Measurements from ENCODE around the gene SETBP1. TPM values are rescaled to one million over a fixed set of nuclear protein-coding genes. Genes with fewer than 3 reads are reported as not detected.

SETBP1 gene
- total RNA-seq, 1 experiment from 2014 or later = 9.6 TPM

DNA sequence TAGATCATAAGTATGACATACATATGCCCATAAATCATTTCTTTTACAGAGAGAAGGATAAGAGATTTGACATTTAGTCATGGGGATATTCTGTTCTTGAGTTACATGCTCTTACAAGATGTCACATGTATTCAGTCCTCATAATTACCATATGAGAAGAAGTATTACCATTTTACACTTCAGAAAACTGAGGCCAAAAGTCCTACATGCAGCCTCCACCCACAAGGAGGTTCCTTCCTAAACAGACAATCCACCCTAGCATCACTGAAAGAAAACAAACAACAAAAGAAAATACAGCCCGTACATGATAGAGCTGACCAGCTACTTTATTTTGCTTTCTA lies 335.1 kb downstream of the SETBP1 start:
- CTCF ChIA-PET = interaction anchor here (1.0 kb wide), 1 partner anchor 197 kb away, joined by 3 read pairs; no protein-coding TSS in a partner anchor

DNA sequence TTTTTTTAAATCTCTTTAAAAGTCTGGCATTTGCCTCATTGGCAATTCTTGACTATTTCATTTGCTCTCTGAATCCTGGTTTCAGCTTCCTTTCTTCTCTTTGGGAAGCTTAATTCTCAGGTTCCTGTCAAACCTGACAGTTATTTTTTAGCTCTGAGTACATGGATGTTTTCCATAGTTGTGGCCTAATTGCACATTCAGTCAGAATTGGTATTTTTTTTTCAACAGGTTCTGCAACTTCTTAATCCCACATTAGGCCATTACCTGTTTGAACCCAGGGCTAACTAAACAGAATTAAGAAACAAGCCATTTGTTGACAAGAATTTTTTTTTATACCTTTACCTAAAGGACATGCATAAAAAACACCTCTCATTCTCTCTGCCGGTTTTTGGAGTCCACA lies 338.8 kb downstream of the SETBP1 start:
- Mint-ChIP-seq H3K4me1 (peaks cover 24% of the 10 kb centered on the region), H3K27ac (no peak overlapping the region), H3K27me3 (ENCODE audit: low read depth) (peaks cover 9% of the 10 kb centered on the region), H3K9me3 (no peaks in the 10 kb centered on the region), H3K4me3 (no peak overlapping the region), H3K36me3 (no peaks in the 10 kb centered on the region)
- ChIA-PET CTCF (no interaction called here), POLR2A (no interaction called here)
- ATAC-seq (no peak), DNase-seq (ENCODE audit: low spot score) (no peak)
- TF ChIP-seq, protein P1, sequence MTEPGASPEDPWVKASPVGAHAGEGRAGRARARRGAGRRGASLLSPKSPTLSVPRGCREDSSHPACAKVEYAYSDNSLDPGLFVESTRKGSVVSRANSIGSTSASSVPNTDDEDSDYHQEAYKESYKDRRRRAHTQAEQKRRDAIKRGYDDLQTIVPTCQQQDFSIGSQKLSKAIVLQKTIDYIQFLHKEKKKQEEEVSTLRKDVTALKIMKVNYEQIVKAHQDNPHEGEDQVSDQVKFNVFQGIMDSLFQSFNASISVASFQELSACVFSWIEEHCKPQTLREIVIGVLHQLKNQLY (CRISPR knock-in tag; IDR thresholded peaks at IDR 0.05) = no peak
- TF ChIP-seq, protein P2, sequence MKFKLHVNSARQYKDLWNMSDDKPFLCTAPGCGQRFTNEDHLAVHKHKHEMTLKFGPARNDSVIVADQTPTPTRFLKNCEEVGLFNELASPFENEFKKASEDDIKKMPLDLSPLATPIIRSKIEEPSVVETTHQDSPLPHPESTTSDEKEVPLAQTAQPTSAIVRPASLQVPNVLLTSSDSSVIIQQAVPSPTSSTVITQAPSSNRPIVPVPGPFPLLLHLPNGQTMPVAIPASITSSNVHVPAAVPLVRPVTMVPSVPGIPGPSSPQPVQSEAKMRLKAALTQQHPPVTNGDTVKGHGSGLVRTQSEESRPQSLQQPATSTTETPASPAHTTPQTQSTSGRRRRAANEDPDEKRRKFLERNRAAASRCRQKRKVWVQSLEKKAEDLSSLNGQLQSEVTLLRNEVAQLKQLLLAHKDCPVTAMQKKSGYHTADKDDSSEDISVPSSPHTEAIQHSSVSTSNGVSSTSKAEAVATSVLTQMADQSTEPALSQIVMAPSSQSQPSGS (CRISPR knock-in tag; IDR thresholded peaks at IDR 0.05; ENCODE audit: borderline replicate concordance, low read depth) = no peak
- TF ChIP-seq GABPB1 (CRISPR knock-in tag; IDR thresholded peaks at IDR 0.05) = no peak
- TF ChIP-seq, protein P3, sequence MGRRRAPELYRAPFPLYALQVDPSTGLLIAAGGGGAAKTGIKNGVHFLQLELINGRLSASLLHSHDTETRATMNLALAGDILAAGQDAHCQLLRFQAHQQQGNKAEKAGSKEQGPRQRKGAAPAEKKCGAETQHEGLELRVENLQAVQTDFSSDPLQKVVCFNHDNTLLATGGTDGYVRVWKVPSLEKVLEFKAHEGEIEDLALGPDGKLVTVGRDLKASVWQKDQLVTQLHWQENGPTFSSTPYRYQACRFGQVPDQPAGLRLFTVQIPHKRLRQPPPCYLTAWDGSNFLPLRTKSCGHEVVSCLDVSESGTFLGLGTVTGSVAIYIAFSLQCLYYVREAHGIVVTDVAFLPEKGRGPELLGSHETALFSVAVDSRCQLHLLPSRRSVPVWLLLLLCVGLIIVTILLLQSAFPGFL (CRISPR knock-in tag; IDR thresholded peaks at IDR 0.05; ENCODE audit: borderline replicate concordance) = no peak
- TF ChIP-seq, protein P4, sequence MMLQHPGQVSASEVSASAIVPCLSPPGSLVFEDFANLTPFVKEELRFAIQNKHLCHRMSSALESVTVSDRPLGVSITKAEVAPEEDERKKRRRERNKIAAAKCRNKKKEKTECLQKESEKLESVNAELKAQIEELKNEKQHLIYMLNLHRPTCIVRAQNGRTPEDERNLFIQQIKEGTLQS (CRISPR knock-in tag; conservative IDR thresholded peaks at IDR 0.05) = no peak
- TF ChIP-seq SOX15 (CRISPR knock-in tag; IDR thresholded peaks at IDR 0.05) = no peak
- no peak for TF ChIP-seq ZNF263 (CRISPR knock-in tag; IDR thresholded peaks at IDR 0.05; ENCODE audit: low read depth)
- TF ChIP-seq, protein P5, sequence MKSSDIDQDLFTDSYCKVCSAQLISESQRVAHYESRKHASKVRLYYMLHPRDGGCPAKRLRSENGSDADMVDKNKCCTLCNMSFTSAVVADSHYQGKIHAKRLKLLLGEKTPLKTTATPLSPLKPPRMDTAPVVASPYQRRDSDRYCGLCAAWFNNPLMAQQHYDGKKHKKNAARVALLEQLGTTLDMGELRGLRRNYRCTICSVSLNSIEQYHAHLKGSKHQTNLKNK (CRISPR knock-in tag; IDR thresholded peaks at IDR 0.05) = no peak
- TF ChIP-seq, protein P6, sequence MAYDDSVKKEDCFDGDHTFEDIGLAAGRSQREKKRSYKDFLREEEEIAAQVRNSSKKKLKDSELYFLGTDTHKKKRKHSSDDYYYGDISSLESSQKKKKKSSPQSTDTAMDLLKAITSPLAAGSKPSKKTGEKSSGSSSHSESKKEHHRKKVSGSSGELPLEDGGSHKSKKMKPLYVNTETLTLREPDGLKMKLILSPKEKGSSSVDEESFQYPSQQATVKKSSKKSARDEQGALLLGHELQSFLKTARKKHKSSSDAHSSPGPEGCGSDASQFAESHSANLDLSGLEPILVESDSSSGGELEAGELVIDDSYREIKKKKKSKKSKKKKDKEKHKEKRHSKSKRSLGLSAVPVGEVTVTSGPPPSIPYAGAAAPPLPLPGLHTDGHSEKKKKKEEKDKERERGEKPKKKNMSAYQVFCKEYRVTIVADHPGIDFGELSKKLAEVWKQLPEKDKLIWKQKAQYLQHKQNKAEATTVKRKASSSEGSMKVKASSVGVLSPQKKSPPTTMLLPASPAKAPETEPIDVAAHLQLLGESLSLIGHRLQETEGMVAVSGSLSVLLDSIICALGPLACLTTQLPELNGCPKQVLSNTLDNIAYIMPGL (CRISPR knock-in tag; IDR thresholded peaks at IDR 0.05) = no peak

More for the DNA sequence above, 335.1 kb downstream of the SETBP1 start:
- Mint-ChIP-seq H3K9me3 (peaks cover 10% of the 10 kb centered on the region), H3K27me3 (ENCODE audit: low read depth) (peaks cover 9% of the 10 kb centered on the region), H3K36me3 (no peaks in the 10 kb centered on the region), H3K4me1 (peaks cover 44% of the 10 kb centered on the region), H3K4me3 (no peak overlapping the region), H3K27ac (no peak overlapping the region)
- TF ChIP-seq GABPB1 (CRISPR knock-in tag; IDR thresholded peaks at IDR 0.05) = no peak
- TF ChIP-seq, protein P7, sequence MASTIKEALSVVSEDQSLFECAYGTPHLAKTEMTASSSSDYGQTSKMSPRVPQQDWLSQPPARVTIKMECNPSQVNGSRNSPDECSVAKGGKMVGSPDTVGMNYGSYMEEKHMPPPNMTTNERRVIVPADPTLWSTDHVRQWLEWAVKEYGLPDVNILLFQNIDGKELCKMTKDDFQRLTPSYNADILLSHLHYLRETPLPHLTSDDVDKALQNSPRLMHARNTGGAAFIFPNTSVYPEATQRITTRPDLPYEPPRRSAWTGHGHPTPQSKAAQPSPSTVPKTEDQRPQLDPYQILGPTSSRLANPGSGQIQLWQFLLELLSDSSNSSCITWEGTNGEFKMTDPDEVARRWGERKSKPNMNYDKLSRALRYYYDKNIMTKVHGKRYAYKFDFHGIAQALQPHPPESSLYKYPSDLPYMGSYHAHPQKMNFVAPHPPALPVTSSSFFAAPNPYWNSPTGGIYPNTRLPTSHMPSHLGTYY (CRISPR knock-in tag; IDR thresholded peaks at IDR 0.05) = no peak
- no peak for TF ChIP-seq ZNF671 (CRISPR knock-in tag; IDR thresholded peaks at IDR 0.05)
- no peak for TF ChIP-seq RORB (CRISPR knock-in tag; IDR thresholded peaks at IDR 0.05)
- no peak for TF ChIP-seq NFYB (CRISPR knock-in tag; conservative IDR thresholded peaks at IDR 0.05; ENCODE audit: low read depth)
- TF ChIP-seq TCF7 (CRISPR knock-in tag; IDR thresholded peaks at IDR 0.05; ENCODE audit: low read depth) = no peak
- no peak for TF ChIP-seq ZNF263 (CRISPR knock-in tag; IDR thresholded peaks at IDR 0.05; ENCODE audit: low read depth)
- TF ChIP-seq PRRX2 (CRISPR knock-in tag; IDR thresholded peaks at IDR 0.05) = no peak
- TF ChIP-seq, protein P8, sequence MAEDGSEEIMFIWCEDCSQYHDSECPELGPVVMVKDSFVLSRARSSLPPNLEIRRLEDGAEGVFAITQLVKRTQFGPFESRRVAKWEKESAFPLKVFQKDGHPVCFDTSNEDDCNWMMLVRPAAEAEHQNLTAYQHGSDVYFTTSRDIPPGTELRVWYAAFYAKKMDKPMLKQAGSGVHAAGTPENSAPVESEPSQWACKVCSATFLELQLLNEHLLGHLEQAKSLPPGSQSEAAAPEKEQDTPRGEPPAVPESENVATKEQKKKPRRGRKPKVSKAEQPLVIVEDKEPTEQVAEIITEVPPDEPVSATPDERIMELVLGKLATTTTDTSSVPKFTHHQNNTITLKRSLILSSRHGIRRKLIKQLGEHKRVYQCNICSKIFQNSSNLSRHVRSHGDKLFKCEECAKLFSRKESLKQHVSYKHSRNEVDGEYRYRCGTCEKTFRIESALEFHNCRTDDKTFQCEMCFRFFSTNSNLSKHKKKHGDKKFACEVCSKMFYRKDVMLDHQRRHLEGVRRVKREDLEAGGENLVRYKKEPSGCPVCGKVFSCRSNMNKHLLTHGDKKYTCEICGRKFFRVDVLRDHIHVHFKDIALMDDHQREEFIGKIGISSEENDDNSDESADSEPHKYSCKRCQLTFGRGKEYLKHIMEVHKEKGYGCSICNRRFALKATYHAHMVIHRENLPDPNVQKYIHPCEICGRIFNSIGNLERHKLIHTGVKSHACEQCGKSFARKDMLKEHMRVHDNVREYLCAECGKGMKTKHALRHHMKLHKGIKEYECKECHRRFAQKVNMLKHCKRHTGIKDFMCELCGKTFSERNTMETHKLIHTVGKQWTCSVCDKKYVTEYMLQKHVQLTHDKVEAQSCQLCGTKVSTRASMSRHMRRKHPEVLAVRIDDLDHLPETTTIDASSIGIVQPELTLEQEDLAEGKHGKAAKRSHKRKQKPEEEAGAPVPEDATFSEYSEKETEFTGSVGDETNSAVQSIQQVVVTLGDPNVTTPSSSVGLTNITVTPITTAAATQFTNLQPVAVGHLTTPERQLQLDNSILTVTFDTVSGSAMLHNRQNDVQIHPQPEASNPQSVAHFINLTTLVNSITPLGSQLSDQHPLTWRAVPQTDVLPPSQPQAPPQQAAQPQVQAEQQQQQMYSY (CRISPR knock-in tag; IDR thresholded peaks at IDR 0.05) = no peak
- TF ChIP-seq, protein P6 (CRISPR knock-in tag; IDR thresholded peaks at IDR 0.05) = no peak
- TF ChIP-seq, protein P9, sequence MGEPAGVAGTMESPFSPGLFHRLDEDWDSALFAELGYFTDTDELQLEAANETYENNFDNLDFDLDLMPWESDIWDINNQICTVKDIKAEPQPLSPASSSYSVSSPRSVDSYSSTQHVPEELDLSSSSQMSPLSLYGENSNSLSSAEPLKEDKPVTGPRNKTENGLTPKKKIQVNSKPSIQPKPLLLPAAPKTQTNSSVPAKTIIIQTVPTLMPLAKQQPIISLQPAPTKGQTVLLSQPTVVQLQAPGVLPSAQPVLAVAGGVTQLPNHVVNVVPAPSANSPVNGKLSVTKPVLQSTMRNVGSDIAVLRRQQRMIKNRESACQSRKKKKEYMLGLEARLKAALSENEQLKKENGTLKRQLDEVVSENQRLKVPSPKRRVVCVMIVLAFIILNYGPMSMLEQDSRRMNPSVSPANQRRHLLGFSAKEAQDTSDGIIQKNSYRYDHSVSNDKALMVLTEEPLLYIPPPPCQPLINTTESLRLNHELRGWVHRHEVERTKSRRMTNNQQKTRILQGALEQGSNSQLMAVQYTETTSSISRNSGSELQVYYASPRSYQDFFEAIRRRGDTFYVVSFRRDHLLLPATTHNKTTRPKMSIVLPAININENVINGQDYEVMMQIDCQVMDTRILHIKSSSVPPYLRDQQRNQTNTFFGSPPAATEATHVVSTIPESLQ (CRISPR knock-in tag; IDR thresholded peaks at IDR 0.05) = no peak
- no peak for TF ChIP-seq SOX15 (CRISPR knock-in tag; IDR thresholded peaks at IDR 0.05)
- no peak for TF ChIP-seq OVOL2 (CRISPR knock-in tag; IDR thresholded peaks at IDR 0.05; ENCODE audit: borderline replicate concordance)
- no peak for TF ChIP-seq ZNF416 (CRISPR knock-in tag; IDR thresholded peaks at IDR 0.05)
- POLR2A ChIA-PET = no interaction called here
- DNase-seq (ENCODE audit: low spot score) (no peak), ATAC-seq (no peak)
